ENCODE measurements around the gene CTSL. TPM values are rescaled to one million over a fixed set of nuclear protein-coding genes. Genes with fewer than 3 reads are reported as not detected.
"Not testable (repeated sequence)": the region's sequence is repeated elsewhere in the genome, so short reads cannot be mapped to it uniquely, and the experiment has no call there.

Gene CTSL
- total RNA-seq, 1 experiment from 2014 or later, result 47.7 TPM

GRCh38 chr9:87749335-87750035, 23.6 kb downstream of the CTSL start:
- DNase-seq, result no peak
- H3K36me3 ChIP-seq (replicated peaks; ENCODE audit: control insufficient read depth, insufficient read depth, low read length), result no peaks in the 10 kb centered on the region
- no peak overlapping the region for H3K4me3 ChIP-seq (ENCODE audit: insufficient read depth, low read depth, low read length)
- no peaks in the 10 kb centered on the region for H3K27me3 ChIP-seq (ENCODE audit: control insufficient read depth, insufficient read depth, low read length)

- Histone ChIP-seq H3K27me3 (ENCODE audit: control insufficient read depth, insufficient read depth, low read length) (no peaks in the 10 kb centered on the region), H3K4me3 (ENCODE audit: insufficient read depth, low read depth, low read length) (no peak overlapping the region), H3K36me3 (replicated peaks; ENCODE audit: control insufficient read depth, insufficient read depth, low read length) (no peaks in the 10 kb centered on the region)
- no peak for DNase-seq
Observed at GRCh38 chr9:87750726-87751125, 24.8 kb downstream of the CTSL start.

- Histone ChIP-seq H3K36me3 (replicated peaks; ENCODE audit: control insufficient read depth, insufficient read depth, low read length) (no peaks in the 10 kb centered on the region), H3K4me3 (ENCODE audit: insufficient read depth, low read depth, low read length) (no peak overlapping the region), H3K27me3 (ENCODE audit: control insufficient read depth, insufficient read depth, low read length) (no peaks in the 10 kb centered on the region)
- DNase-seq, result no peak
Observed at GRCh38 chr9:87751423-87751822, 25.5 kb downstream of the CTSL start.

- DNase-seq, result no peak
- Histone ChIP-seq H3K36me3 (replicated peaks; ENCODE audit: control insufficient read depth, insufficient read depth, low read length) (no peaks in the 10 kb centered on the region), H3K4me3 (ENCODE audit: insufficient read depth, low read depth, low read length) (no peak overlapping the region), H3K27me3 (ENCODE audit: control insufficient read depth, insufficient read depth, low read length) (no peaks in the 10 kb centered on the region)
Observed at GRCh38 chr9:87751868-87752267, 25.9 kb downstream of the CTSL start.

GRCh38 chr9:87753313-87753712, 27.4 kb downstream of the CTSL start:
- H3K27me3 ChIP-seq (ENCODE audit: control insufficient read depth, insufficient read depth, low read length), result no peaks in the 10 kb centered on the region
- no peak for DNase-seq
- H3K4me3 ChIP-seq (ENCODE audit: insufficient read depth, low read depth, low read length), result no peak overlapping the region
- H3K36me3 ChIP-seq (replicated peaks; ENCODE audit: control insufficient read depth, insufficient read depth, low read length), result no peaks in the 10 kb centered on the region

GRCh38 chr9:87758330-87758729, 32.4 kb downstream of the CTSL start:
- H3K27me3 ChIP-seq (ENCODE audit: control insufficient read depth, insufficient read depth, low read length); H3K36me3 ChIP-seq (replicated peaks; ENCODE audit: control insufficient read depth, insufficient read depth, low read length); H3K4me3 ChIP-seq (ENCODE audit: insufficient read depth, low read depth, low read length); DNase-seq: not testable (repeated sequence)

- DNase-seq; H3K4me3 ChIP-seq (ENCODE audit: insufficient read depth, low read depth, low read length); H3K36me3 ChIP-seq (replicated peaks; ENCODE audit: control insufficient read depth, insufficient read depth, low read length); H3K27me3 ChIP-seq (ENCODE audit: control insufficient read depth, insufficient read depth, low read length): not testable (repeated sequence)
Observed at GRCh38 chr9:87759980-87760379, 34.1 kb downstream of the CTSL start.

- Histone ChIP-seq H3K36me3 (replicated peaks; ENCODE audit: control insufficient read depth, insufficient read depth, low read length) (no peaks in the 10 kb centered on the region), H3K27me3 (ENCODE audit: control insufficient read depth, insufficient read depth, low read length) (no peaks in the 10 kb centered on the region), H3K4me3 (ENCODE audit: insufficient read depth, low read depth, low read length) (no peak overlapping the region)
- DNase-seq, result no peak
Observed at GRCh38 chr9:87760529-87760928, 34.6 kb downstream of the CTSL start.

GRCh38 chr9:87763286-87763685, 37.4 kb downstream of the CTSL start:
- Histone ChIP-seq H3K4me3 (ENCODE audit: insufficient read depth, low read depth, low read length) (no peak overlapping the region), H3K27me3 (ENCODE audit: control insufficient read depth, insufficient read depth, low read length) (no peaks in the 10 kb centered on the region), H3K36me3 (replicated peaks; ENCODE audit: control insufficient read depth, insufficient read depth, low read length) (no peaks in the 10 kb centered on the region)
- no peak for DNase-seq

GRCh38 chr9:87765521-87765920, 39.6 kb downstream of the CTSL start:
- Histone ChIP-seq H3K4me3 (ENCODE audit: insufficient read depth, low read depth, low read length) (no peak overlapping the region), H3K36me3 (replicated peaks; ENCODE audit: control insufficient read depth, insufficient read depth, low read length) (no peaks in the 10 kb centered on the region), H3K27me3 (ENCODE audit: control insufficient read depth, insufficient read depth, low read length) (no peaks in the 10 kb centered on the region)
- no peak for DNase-seq

- Histone ChIP-seq H3K36me3 (replicated peaks; ENCODE audit: control insufficient read depth, insufficient read depth, low read length) (no peaks in the 10 kb centered on the region), H3K4me3 (ENCODE audit: insufficient read depth, low read depth, low read length) (no peak overlapping the region), H3K27me3 (ENCODE audit: control insufficient read depth, insufficient read depth, low read length) (no peaks in the 10 kb centered on the region)
- peak; percentile 20 for DNase-seq
Observed at GRCh38 chr9:87766697-87767096, 40.8 kb downstream of the CTSL start.

- Histone ChIP-seq H3K36me3 (replicated peaks; ENCODE audit: control insufficient read depth, insufficient read depth, low read length) (no peaks in the 10 kb centered on the region), H3K4me3 (ENCODE audit: insufficient read depth, low read depth, low read length) (no peak overlapping the region), H3K27me3 (ENCODE audit: control insufficient read depth, insufficient read depth, low read length) (no peaks in the 10 kb centered on the region)
- peak; percentile 19 for DNase-seq
Observed at GRCh38 chr9:87770616-87771315, 44.8 kb downstream of the CTSL start.

GRCh38 chr9:87771316-87772006, 45.5 kb downstream of the CTSL start:
- no peaks in the 10 kb centered on the region for H3K36me3 ChIP-seq (replicated peaks; ENCODE audit: control insufficient read depth, insufficient read depth, low read length)
- no peaks in the 10 kb centered on the region for H3K27me3 ChIP-seq (ENCODE audit: control insufficient read depth, insufficient read depth, low read length)
- no peak overlapping the region for H3K4me3 ChIP-seq (ENCODE audit: insufficient read depth, low read depth, low read length)
- peak; percentile 85 for DNase-seq

- Histone ChIP-seq H3K4me3 (ENCODE audit: insufficient read depth, low read depth, low read length) (no peak overlapping the region), H3K36me3 (replicated peaks; ENCODE audit: control insufficient read depth, insufficient read depth, low read length) (no peaks in the 10 kb centered on the region), H3K27me3 (ENCODE audit: control insufficient read depth, insufficient read depth, low read length) (no peaks in the 10 kb centered on the region)
- no peak for DNase-seq
Observed at GRCh38 chr9:87776481-87777379, 50.8 kb downstream of the CTSL start.
